Measurements from ENCODE around the gene PPP1R14D.
A peak's percentile ranks its signal among the peaks of the same experiment; 100 is the strongest.

Gene PPP1R14D

DNA sequence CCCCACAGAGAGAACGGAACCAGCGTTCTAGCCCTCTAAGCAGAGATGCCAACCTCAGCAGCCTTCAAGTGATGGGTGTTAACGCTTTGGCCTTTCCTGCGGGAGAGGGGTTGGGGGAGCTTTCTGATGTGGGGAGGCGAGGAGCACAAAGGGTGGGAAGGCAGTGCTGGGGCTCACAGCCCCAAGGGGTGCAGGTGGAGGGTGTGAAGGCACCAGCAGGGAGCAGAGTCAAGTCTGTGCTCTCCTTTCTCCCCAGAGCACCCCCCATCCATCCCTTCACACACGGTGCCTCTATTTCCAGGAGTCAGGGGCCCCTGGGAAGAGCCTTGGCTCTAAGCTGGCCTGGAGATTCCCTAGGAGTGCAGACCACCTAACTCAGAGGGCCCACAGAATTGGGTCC, 54.6 kb downstream of the PPP1R14D start:
- TF ChIP-seq FOXP2 (optimal IDR thresholded peaks at IDR 0.05; ENCODE audit: borderline replicate concordance, extremely low read depth, extremely low read length, insufficient read depth) (no peak), SIN3A (IDR thresholded peaks at IDR 0.05; ENCODE audit: borderline replicate concordance, insufficient read depth, low read length) (no peak), POLR2AphosphoS5 (IDR thresholded peaks at IDR 0.05; ENCODE audit: low read depth, low read length) (no peak), TAF1 (IDR thresholded peaks at IDR 0.05; ENCODE audit: borderline replicate concordance, insufficient read depth, low read length) (no peak)
- TF ChIP-seq, protein P1, sequence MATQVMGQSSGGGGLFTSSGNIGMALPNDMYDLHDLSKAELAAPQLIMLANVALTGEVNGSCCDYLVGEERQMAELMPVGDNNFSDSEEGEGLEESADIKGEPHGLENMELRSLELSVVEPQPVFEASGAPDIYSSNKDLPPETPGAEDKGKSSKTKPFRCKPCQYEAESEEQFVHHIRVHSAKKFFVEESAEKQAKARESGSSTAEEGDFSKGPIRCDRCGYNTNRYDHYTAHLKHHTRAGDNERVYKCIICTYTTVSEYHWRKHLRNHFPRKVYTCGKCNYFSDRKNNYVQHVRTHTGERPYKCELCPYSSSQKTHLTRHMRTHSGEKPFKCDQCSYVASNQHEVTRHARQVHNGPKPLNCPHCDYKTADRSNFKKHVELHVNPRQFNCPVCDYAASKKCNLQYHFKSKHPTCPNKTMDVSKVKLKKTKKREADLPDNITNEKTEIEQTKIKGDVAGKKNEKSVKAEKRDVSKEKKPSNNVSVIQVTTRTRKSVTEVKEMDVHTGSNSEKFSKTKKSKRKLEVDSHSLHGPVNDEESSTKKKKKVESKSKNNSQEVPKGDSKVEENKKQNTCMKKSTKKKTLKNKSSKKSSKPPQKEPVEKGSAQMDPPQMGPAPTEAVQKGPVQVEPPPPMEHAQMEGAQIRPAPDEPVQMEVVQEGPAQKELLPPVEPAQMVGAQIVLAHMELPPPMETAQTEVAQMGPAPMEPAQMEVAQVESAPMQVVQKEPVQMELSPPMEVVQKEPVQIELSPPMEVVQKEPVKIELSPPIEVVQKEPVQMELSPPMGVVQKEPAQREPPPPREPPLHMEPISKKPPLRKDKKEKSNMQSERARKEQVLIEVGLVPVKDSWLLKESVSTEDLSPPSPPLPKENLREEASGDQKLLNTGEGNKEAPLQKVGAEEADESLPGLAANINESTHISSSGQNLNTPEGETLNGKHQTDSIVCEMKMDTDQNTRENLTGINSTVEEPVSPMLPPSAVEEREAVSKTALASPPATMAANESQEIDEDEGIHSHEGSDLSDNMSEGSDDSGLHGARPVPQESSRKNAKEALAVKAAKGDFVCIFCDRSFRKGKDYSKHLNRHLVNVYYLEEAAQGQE (IDR thresholded peaks at IDR 0.05; ENCODE audit: insufficient read depth in 1 of 2, low read depth in 2 of 2, low read length in 2 of 2) = no peak

DNA sequence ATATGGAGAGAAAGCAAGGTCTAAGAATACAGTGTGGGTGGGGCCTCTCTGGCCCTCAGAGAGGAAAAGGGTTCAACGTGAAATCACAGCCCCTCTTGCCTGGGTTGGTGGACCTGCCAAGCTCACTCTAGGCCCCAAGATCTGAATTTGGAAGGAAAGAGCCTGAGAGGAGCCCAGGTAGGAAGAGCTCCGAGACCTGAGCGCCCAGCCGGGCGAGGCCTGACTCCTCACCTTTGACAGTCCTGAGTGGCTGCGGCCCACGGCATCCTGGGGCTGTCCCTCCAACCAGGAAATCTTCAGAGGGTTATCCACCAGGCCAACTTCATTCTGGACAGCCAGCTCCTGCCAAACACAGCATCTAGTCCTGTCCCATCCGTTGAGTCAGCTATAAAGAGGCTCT, 55.0 kb downstream of the PPP1R14D start:
- TF ChIP-seq TAF1 (IDR thresholded peaks at IDR 0.05; ENCODE audit: borderline replicate concordance, insufficient read depth, low read length) (no peak), SIN3A (IDR thresholded peaks at IDR 0.05; ENCODE audit: borderline replicate concordance, insufficient read depth, low read length) (no peak), FOXP2 (optimal IDR thresholded peaks at IDR 0.05; ENCODE audit: borderline replicate concordance, extremely low read depth, extremely low read length, insufficient read depth) (no peak), POLR2AphosphoS5 (IDR thresholded peaks at IDR 0.05; ENCODE audit: low read depth, low read length) (no peak)
- TF ChIP-seq, protein P1 (IDR thresholded peaks at IDR 0.05; ENCODE audit: insufficient read depth in 1 of 2, low read depth in 2 of 2, low read length in 2 of 2) = no peak

DNA sequence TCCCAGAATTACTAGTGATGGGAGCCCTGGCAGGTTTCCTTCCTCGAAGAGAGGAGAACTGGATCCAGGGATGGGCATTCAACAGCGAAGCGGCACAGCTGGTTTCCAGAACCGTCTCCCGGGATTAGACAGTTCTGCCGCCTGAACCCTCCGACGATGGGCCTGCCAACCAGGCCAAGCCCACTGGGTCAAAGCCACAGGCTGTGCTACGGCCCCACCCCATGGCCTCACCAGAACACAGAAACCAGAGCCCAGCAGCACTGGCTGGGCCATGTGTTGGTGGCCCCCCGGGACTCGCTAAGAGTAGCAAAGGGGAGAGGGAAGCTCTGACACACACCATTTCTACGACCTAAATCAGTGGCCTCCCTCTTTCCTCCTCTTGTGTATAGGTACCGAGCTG, 56.5 kb downstream of the PPP1R14D start:
- TF ChIP-seq TAF1 (IDR thresholded peaks at IDR 0.05; ENCODE audit: borderline replicate concordance, insufficient read depth, low read length) = no peak

DNA sequence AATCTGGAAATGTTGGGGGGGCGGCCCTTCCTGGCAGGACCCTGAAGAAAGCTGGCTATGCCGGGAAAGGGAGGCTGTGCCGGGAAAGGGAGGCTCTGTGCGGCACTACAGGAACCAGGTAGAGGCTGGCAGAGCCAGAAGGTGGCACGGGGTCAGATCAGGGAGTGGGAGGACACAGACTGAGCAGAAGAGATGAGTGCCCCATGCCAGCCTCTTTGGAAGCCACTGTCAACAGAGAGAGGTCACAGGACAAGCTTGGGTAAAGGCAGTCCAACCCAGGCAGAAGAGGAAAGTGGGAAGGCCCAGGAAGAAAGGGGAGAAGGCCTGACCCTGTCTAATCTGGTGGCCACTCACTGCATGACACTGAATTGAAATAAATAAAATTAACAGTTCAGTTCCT, 57.3 kb downstream of the PPP1R14D start:
- TF ChIP-seq, protein P1 (IDR thresholded peaks at IDR 0.05; ENCODE audit: insufficient read depth in 1 of 2, low read depth in 2 of 2, low read length in 2 of 2) = no peak
- no peak for TF ChIP-seq POLR2AphosphoS5 (IDR thresholded peaks at IDR 0.05; ENCODE audit: low read depth, low read length)
- no peak for TF ChIP-seq TAF1 (IDR thresholded peaks at IDR 0.05; ENCODE audit: borderline replicate concordance, insufficient read depth, low read length)
- no peak for TF ChIP-seq SIN3A (IDR thresholded peaks at IDR 0.05; ENCODE audit: borderline replicate concordance, insufficient read depth, low read length)
- TF ChIP-seq FOXP2 (optimal IDR thresholded peaks at IDR 0.05; ENCODE audit: borderline replicate concordance, extremely low read depth, extremely low read length, insufficient read depth) = no peak

DNA sequence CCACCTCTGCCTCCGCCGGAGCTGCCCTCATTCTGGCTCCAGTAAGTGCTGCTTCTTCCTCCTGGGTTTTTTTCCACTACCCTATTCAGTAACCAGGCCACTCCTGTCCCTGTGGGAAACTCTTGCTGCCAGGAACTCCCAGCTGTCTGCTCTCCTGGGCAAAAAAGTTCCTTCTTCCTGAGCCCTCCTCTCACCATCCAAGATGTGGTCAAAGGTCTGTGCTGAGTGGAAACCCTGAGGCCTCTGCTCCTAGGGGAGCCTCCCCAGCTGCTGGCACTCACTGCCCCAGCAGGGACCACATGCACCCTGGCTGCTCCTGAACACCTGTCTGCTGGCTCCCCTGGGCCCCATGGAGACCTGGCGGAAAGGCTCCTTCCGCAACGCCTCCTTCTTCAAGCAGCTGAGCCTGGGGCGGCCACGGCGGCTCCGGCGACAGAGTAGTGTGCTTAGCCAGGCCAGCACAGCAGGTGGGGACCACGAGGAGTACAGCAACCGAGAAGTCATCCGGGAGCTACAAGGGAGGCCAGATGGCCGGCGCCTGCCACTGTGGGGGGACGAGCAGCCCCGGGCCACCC, 58.3 kb downstream of the PPP1R14D start:
- TF ChIP-seq POLR2AphosphoS5 (IDR thresholded peaks at IDR 0.05; ENCODE audit: low read depth, low read length) = no peak

DNA sequence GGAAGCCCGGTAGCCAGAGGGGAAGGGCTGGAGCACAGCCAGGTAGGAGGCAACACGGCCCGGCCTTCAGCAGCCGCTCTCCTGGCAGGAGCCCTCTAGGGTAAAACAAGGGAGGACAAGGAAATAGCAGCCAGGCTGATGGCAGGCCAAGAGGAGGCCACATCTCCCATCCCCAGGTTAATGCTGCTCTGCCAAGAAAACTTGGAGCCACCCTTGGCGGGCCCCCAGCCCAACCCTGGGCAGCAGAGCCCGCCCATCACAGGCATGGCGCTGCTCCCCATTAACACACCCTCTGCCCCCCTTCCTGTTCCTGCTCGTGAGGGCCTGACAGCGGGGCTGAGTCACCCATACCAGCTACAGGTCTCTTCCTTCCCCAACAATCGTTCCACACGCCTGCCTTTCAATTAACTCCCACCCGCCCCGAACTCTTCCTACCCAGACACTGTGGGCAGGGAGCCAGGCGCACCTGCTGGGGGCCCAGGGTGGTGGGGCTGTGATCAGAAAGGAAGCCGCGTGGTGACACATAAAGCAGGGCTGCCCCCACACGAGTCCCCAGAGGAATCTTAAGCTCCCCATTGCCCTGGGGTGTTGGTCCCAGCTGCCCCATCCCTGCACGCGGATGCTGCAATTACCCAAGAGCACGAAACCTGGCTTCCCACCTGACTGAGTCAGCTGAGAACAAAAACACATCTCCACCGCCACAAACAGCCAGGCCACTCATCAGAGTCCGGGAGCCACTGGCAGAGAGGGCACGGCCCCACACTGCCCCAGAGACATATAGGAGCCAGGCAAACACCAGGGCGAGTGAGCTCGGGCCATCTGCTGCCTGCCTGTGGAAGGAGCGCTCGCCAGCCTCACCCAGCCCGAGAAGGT, 59.0 kb downstream of the PPP1R14D start, which contains the start of gene C15orf62:
Gene C15orf62 (plus strand): TSS at position 707 of the 873 bp plus-strand sequence. CDS start 516 bp downstream, outside the sequence.
- TF ChIP-seq, protein P1 (IDR thresholded peaks at IDR 0.05; ENCODE audit: insufficient read depth in 1 of 2, low read depth in 2 of 2, low read length in 2 of 2) = no peak
- TF ChIP-seq SIN3A (IDR thresholded peaks at IDR 0.05; ENCODE audit: borderline replicate concordance, insufficient read depth, low read length) = 0 out of 2 replicates have a peak, but pooled peaks have one; percentile 11
